ENCODE measurements around the gene BHMT. TPM values are rescaled to one million over a fixed set of nuclear protein-coding genes. Genes with fewer than 3 reads are reported as not detected.

BHMT gene
- total RNA-seq, 1 donor from 2014 or later: not detected

GRCh38 chr5:79112703-79113058, 1.1 kb downstream of the BHMT start:
- Histone ChIP-seq H3K27ac (no peak overlapping the region), H3K4me3 (no peak overlapping the region), H3K36me3 (no peaks in the 10 kb centered on the region), H3K9me3 (no peaks in the 10 kb centered on the region), H3K27me3 (ENCODE audit: low read depth) (peaks cover 32% of the 10 kb centered on the region), H3K4me1 (peaks cover 4% of the 10 kb centered on the region)
- no peak for TF ChIP-seq CTCF (IDR thresholded peaks at IDR 0.05)
- ATAC-seq (no peak), DNase-seq (no peak)
- intact Hi-C loops (cut with DNase I): no loop called here

- H3K27ac ChIP-seq: no peak overlapping the region
- ATAC-seq: no peak
- H3K4me1 ChIP-seq: no peaks in the 10 kb centered on the region
- H3K36me3 ChIP-seq: no peaks in the 10 kb centered on the region
- no peak overlapping the region for H3K4me3 ChIP-seq
- H3K9me3 ChIP-seq: no peaks in the 10 kb centered on the region
- no peak for DNase-seq
- no peaks in the 10 kb centered on the region for H3K27me3 ChIP-seq (ENCODE audit: low read depth)
- intact Hi-C loops (cut with DNase I): no loop called here
- no peak for TF ChIP-seq CTCF (IDR thresholded peaks at IDR 0.05)
These were observed 7.9 kb downstream of the BHMT start for GRCh38 chr5:79119486-79119885.

- Histone ChIP-seq H3K4me1 (no peaks in the 10 kb centered on the region), H3K4me3 (no peak overlapping the region), H3K27ac (no peak overlapping the region), H3K36me3 (no peaks in the 10 kb centered on the region), H3K27me3 (ENCODE audit: low read depth) (no peaks in the 10 kb centered on the region), H3K9me3 (no peaks in the 10 kb centered on the region)
- ATAC-seq (no peak), DNase-seq (no peak)
- intact Hi-C loops (cut with DNase I): no loop called here
- TF ChIP-seq CTCF (IDR thresholded peaks at IDR 0.05): no peak
These were observed 8.6 kb downstream of the BHMT start for GRCh38 chr5:79120221-79120620.

- H3K27ac ChIP-seq: no peak overlapping the region
- no peaks in the 10 kb centered on the region for H3K36me3 ChIP-seq
- ATAC-seq (peak; percentile 57 to 78), DNase-seq (no peak)
- intact Hi-C loops (cut with DNase I): no loop called here
- H3K9me3 ChIP-seq: no peaks in the 10 kb centered on the region
- no peaks in the 10 kb centered on the region for H3K27me3 ChIP-seq (ENCODE audit: low read depth)
- H3K4me3 ChIP-seq: no peak overlapping the region
- H3K4me1 ChIP-seq: no peaks in the 10 kb centered on the region
- TF ChIP-seq CTCF (IDR thresholded peaks at IDR 0.05): no peak
These were observed 11.4 kb downstream of the BHMT start for GRCh38 chr5:79122973-79123372.

- intact Hi-C loops (cut with DNase I): no loop called here
- no peak overlapping the region for H3K4me3 ChIP-seq
These were observed 13.0 kb downstream of the BHMT start for GRCh38 chr5:79124607-79125006.

More at GRCh38 chr5:79124607-79125006, 13.0 kb downstream of the BHMT start:
- no peak for DNase-seq
- no peaks in the 10 kb centered on the region for H3K9me3 ChIP-seq
- no peak for ATAC-seq
- no peak overlapping the region for H3K27ac ChIP-seq
- no peaks in the 10 kb centered on the region for H3K4me1 ChIP-seq
- no peak for TF ChIP-seq CTCF (IDR thresholded peaks at IDR 0.05)
- no peaks in the 10 kb centered on the region for H3K27me3 ChIP-seq (ENCODE audit: low read depth)
- H3K36me3 ChIP-seq: no peaks in the 10 kb centered on the region
